Measurements from ENCODE around the gene TMC3.
"Not testable (repeated sequence)": the region's sequence is repeated elsewhere in the genome, so short reads cannot be mapped to it uniquely, and the experiment has no call there.

TMC3 gene

DNA sequence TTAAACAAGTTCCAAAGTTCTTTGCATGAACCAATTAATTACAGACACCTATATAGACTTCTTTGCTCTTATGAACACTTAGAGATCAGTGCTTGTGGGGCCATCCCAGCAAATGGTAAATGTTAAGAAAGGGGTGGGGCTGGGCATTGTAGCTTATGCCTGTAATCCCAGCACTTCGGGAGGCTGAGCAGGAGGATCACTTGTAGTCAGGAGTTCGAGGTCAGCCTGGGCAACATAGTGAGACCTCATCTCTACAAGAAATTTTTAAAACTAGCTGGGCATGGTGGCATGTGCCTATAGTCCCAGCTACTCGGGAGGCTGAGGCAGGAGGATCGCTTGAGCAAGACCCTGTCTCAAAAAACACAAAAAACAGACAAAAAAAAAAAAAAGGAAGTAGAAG is 30.6 kb downstream of the TMC3 start:
- no peak for DNase-seq

- no peak for DNase-seq
Measured at GRCh38 chr15:81341351-81341750, 32.7 kb downstream of the TMC3 start.

DNA sequence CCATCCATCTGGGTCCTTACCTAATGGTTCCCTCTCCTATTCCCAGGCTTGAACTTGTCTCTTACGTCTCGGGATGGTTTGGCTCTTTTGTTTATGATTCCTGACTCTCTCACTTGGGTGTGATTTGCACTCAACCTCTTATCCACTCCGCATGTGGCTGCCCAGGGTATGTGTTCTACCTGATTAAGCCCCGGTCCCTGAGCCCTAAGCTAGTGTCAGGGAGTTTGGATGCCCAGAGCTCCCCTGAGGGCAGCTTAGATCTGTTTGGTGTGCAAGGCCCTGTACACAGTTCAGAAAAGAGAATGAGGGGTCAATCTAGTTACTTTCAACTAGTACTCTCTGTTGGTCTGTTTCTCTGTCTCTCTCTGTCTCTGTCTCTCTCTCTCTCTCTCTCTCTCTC is 34.2 kb downstream of the TMC3 start:
- no peak for DNase-seq

GRCh38 chr15:81339321-81339720 is 34.7 kb downstream of the TMC3 start:
- no peak for DNase-seq

DNA sequence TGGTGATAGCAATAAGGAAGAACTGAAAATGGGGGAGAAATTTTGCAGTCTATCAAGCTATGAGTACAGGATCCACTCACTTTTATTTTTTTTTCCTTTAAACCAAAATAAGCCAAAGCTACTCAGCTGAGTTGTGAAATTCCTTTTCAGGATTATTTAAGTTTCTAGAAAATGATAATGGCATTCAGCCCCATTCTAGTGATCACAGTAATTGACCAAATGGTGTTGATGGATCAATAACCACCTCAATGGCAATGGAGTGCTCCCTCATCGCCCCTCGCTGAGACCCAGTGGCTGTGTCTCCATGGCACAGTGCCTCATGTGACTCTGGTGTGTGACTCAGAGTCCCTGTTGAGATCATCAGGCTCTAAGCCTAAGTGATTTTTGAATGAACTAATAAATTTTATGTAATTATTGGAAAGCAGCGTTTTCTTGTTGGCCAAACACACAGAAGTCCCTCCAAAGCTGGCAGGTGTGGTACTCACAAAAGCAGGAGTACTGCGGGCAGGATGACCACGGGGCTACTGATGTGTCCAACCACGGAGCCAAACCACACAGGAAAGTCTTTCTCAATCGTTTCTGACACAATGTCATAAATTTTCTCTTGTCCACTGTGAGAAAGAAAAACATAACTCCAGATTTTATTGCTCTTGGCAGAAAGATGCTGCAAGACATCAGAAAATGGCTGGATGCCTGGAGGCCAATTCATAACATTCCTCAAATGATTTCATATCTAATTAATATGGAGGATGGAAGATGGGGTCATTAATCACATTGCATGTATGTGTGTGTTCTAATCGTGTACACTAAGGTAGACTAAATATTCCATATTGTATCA is 35.6 kb downstream of the TMC3 start:
- peak; percentile 63 for DNase-seq

GRCh38 chr15:81337713-81338157 is 36.3 kb downstream of the TMC3 start:
- no peak for DNase-seq

GRCh38 chr15:81337241-81337640 is 36.8 kb downstream of the TMC3 start:
- no peak for DNase-seq

DNA sequence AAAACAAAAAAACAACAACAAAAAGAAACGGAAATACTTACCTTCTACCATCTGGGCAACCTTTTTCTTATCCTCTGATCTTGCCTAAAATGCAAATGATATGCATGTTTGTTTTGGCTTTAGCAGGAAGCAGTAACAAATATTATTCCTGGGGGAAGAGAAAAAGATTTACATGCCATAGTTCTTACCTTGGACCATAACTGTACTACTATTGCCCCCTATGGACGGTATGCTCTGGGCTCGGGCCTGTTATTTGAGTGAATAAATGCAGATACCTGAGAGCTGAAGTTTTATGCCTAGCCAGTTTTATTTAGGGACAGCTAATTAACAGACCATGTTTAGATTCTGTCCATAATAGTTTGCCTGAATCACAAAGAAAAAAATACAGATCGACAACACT is 37.4 kb downstream of the TMC3 start:
- DNase-seq = no peak

GRCh38 chr15:81335631-81336030 is 38.4 kb downstream of the TMC3 start:
- no peak for DNase-seq

- no peak for DNase-seq
Measured at GRCh38 chr15:81334768-81335435, 39.1 kb downstream of the TMC3 start.

GRCh38 chr15:81333363-81333762 is 40.6 kb downstream of the TMC3 start:
- no peak for DNase-seq

DNA sequence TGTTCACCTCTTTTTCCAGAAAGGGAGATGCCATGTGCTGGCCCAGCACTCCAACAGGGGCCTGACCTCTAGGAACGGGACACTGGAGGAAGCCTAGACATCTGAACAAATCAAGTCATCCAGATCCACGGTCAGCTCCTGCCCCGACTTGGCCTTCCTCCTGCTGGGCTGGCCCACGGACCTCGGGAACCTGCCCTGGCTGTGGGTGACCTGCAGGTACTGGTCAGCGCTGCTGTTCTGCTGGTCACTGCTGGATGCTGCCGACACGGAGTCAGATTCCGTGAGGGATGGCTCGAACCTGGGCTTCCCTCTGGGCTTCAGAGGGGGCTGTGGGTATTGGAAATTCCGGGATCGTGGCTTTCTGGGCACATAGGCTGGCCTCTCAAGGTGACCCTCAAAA is 41.7 kb downstream of the TMC3 start:
- no peak for DNase-seq

GRCh38 chr15:81331600-81331999 is 42.4 kb downstream of the TMC3 start:
- DNase-seq = no peak

DNA sequence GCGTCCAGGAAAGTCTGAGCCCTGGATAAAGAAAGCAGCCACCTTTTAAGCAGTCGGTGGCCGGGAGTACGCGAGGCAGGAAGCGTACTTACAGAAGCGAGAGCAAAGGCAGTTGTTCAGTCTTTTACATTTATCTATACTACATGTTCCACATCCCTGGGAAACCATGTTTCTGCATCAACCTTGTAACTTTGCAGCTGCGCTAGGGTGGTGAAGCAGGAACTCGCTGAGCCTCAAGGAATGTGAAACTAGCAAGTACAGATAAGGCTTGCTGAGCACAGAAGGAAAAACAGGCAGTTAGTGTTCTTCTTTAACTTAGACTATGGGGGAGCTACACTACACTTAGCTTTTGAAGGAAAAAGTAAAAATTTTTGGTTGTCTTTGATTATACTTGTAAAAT is 42.9 kb downstream of the TMC3 start:
- DNase-seq = not testable (repeated sequence)

- DNase-seq = no peak
Measured at GRCh38 chr15:81330366-81331090, 43.5 kb downstream of the TMC3 start.

GRCh38 chr15:81329446-81329845 is 44.6 kb downstream of the TMC3 start:
- DNase-seq = no peak

GRCh38 chr15:81327516-81327915 is 46.5 kb downstream of the TMC3 start:
- DNase-seq = peak; percentile 13

- no peak for DNase-seq
Measured at GRCh38 chr15:81326466-81327212, 47.4 kb downstream of the TMC3 start.

DNA sequence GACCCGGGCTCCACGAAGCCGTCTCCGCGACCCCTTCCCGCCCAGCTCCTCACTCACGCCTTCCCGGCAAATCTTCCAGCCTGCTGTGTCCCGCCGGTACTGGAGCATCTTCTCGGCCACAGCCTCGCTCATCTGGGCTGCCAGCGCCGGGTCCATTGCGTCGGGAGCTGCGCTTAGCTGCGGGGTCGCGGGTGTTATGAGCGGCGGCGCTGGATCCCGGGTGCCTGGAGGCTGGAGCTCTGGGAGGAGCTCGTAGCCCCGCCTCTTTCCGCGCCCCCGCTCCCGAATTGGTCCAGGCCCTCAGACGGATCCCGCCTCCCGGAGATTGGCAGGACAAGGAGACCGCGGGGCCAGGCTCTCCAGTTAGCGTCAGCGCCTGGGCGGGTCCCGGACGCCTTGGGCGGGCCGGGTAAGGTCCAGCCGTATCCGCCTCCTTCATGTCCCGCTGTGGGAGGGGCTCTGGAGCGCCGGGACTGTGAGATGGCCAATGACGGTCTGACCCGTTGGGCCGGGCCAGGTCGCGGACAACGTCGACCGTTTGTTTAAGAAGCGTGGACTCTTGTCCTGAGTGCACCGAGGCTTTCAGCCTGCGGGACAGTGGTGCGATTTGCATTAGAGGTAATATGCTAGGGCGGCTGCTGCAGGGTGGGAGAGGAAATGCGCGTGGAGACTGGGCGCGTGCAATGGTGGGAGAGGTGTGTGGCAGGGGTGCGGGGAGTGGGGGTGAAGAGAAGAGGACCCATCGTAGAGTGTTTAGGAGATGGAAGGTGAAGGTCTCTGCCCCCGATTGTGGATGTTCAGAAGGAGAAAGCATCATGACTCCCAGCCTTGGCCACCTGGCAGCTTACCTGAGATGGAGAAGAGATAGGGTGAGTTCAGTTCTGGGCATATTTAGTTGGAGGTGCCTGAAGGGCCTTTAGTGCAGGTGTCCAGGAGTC is 49.8 kb downstream of the TMC3 start, which contains the start of gene STARD5:
Gene STARD5 (minus strand): TSS at position 198 of the 938 bp plus-strand sequence. CDS start 42 bp downstream, at position 156.
- DNase-seq = peak; percentile 99

DNA sequence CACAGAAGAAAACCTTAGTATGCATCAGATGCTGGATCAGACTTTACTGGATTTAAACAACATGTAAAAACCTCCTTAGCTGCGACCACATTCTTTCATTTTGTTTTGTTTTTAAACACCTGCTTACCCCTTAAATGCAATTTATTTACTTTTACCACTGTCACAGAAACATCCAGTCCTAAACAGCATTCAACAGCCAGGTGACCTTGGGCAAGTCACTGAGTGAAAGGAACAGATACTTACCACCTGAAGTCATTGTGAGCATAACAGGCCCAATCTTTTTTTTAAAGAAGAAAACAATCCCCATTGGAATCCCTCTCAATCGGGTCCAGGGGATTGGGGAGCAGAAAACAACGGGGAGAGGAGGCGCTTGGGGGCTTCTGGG is 50.5 kb downstream of the TMC3 start:
- DNase-seq = no peak

DNA sequence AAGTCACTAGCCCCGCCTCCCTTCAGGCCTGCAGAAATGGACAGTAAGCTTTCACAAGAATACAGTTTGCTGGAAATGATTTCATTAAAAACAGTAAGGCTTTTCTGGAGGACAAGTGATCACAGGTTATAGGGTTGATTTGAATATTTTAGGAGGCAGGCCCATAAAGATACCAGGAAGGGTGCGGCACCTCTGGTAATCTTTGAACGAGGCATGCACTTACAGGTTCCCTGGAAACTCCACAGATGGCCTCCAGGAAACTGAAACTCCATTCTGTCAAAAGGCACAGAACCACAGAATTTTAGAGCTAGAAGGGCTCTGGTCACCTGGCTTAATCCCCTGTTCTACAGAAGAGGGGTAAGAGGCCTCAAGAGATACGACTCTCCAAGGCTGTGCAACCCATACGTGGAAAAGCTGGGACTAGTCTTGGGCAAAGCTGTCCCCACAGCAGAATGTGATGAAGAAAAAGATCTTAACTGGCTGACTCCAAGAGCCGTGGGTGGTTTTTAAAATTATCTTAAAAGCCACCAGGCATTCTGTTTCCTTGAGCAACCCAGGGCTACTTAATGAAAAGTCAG is 51.2 kb downstream of the TMC3 start:
- no peak for DNase-seq
